Cardiac septum (tissue), 1 donor: ENCODE results near the gene MOGAT2. TPM values are rescaled to one million over a fixed set of nuclear protein-coding genes. Genes with fewer than 3 reads are reported as not detected.
"Not testable (repeated sequence)": the region's sequence is repeated elsewhere in the genome, so short reads cannot be mapped to it uniquely, and the experiment has no call there.

Experiments used
- DNase-seq: peaks from one replicate; pipeline ENCODE4 v3.0.0-alpha.2; 2020; ENCODE audit warnings: low spot score
- intact Hi-C: fragments of 100-400 bp; cut with DNase I; formaldehyde crosslinking; loops from one replicate; pipeline ENCODE4 v1.14.0; 2022
- long read RNA-seq: library from polyadenylated mRNA; unstranded; transcript quantifications from one replicate; pipeline ENCODE4 v2.0.0, GENCODE V29; 2021
- total RNA-seq: library from RNA; stranded (reverse); fragmentation: NEBNext Ultra II Directional; extraction: Animal tissue kit (Norgen Biotek cat#: 25700); gene quantifications from one replicate; pipeline ENCODE4 v1.2.1, GENCODE V29; 2021
- donor health status: DM: no; HTN: no; CAD: no.

The MOGAT2 gene
- total RNA-seq, result not detected
- long read RNA-seq, result 0 reads

DNA sequence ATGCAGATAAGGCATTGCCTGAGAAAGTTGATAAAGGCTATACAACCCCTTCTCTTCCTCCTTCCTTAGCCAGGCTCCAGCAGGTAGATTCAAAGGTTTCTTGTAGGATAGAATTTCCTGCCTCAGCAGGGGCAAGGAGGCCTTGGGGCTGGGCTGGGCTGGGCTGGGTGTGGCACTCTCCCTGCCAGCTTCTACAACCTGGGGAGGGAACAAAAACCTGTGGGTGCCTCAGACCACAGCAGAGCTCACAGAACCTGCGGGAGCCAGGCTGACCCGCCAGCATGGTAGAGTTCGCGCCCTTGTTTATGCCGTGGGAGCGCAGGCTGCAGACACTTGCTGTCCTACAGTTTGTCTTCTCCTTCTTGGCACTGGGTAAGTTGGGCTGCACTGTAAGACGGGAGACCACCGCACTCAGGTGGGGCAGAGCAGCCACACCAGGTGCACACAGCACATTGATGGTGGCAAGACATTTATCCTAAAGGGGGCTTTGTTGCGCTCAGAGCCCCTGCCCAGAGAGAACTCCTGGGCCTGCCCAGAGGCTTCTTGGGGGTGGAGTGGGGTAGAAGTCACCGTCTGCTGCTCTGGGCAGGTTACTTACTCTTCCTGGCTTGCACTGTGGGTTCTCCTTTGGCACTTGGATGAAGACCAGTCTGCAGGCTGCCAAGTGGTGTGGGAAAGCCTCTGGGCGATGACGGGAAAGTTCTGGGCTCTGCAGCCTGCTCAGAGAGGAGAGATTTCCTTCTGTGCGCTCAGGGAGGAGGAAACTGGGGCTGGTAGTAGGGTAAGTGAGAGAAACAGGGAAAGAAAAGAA, at the start of gene MOGAT2:
TSS of gene MOGAT2 (plus strand) at position 231 of the 811 bp plus-strand sequence. CDS start at position 282, 51 bp downstream.
- no peak for DNase-seq
- intact Hi-C loops, result no loop called here

DNA sequence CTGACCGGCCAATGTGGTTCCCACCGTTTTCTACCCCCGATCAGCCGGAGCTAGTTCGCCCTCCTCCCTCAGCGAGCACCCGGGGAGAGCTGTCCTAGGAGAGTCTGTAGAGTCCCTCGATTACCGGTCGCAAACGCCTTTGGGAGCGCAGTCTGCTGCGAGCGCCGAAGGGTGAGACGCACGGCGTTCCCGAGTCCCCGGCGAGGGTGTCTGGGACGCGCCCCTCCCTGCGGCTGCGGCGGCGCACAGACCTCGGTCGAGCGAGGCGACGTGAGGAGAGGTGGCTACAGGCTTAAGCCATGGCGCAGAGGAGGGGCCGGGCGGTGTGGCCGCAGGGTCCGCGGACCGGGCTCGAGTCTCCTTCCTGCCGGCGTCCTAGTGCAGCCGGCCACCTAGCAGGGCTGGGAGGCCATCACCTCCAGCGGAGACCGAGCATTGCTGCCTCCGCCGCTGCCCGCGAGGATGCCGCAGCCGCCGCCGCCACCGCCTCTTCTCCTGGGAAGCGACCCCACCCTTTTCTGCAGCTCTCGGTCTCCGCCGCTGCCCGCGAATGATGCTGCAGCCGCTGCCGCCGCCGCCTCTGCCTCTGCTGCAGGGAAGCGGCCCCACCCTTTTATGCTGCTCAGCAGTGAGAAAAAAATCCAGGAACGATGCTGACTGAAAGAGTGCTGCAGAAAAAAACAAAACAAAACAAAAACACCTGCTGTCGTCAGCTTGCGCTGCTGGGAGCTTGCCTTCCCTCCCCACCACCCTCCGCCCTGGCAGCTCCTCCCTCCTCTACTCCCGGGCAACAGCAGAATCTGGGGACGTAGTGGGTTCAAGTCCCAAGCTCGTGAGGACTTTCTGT, 49.0 kb upstream of the MOGAT2 start, which contains the start of gene MAP6:
TSS of gene MAP6 (minus strand) at position 588 of the 847 bp plus-strand sequence. CDS start 669 bp downstream, outside the sequence.
- no peak for DNase-seq
- intact Hi-C loops, result loop anchor here (5.0 kb wide), 1 partner anchor 76 kb away; no protein-coding TSS in a partner anchor

DNA sequence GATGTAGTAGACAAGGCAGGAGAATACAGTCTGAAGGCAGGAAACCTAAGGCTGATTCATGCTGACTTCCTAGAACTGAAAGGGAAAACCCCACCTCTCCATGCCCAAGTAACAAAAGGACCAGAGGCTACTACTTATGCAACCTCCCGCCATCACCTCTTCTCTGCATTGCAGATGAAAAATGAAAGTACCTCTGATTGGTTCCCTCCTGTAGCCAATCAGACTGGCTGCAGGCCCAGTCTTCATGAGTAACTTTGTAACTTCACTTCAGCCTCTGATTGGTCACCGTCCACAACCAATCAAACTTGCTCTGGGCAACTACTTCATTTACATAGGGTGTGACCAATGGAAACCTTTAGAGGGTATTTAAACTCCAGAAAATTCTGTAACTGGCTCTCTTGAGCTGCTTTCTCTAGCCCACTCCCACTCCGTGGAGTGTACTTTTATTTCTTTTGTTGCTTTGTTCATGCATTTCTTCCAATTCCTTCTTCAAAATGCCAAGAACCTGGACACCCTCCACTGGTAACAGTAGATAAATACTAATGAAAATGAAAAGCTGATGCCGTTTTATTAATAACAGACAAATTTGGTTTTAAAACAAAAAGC, 43.6 kb upstream of the MOGAT2 start:
- intact Hi-C loops, result no loop called here
- DNase-seq, result no peak

DNA sequence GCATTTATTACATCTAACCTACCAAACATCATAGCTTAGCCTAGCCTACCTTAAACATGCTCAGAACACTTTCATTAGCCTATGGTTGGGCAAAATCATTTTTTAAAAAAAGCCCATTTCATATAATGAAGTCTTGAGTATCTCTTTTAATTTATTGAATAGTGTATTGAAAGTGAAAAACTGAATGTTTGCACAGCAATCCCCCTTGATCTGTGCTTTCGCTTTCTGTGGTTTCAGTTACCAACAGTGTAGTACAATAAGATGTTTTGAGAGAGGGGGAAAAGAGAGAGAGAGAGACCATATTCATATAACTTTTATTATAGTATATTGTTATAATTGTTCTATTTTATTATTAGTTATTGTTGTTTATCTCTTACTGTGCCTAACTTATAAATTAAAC, 40.4 kb upstream of the MOGAT2 start:
- no peak for DNase-seq
- intact Hi-C loops, result no loop called here

GRCh38 chr11:75677909-75678308, 39.7 kb upstream of the MOGAT2 start:
- intact Hi-C loops, result no loop called here
- no peak for DNase-seq

DNA sequence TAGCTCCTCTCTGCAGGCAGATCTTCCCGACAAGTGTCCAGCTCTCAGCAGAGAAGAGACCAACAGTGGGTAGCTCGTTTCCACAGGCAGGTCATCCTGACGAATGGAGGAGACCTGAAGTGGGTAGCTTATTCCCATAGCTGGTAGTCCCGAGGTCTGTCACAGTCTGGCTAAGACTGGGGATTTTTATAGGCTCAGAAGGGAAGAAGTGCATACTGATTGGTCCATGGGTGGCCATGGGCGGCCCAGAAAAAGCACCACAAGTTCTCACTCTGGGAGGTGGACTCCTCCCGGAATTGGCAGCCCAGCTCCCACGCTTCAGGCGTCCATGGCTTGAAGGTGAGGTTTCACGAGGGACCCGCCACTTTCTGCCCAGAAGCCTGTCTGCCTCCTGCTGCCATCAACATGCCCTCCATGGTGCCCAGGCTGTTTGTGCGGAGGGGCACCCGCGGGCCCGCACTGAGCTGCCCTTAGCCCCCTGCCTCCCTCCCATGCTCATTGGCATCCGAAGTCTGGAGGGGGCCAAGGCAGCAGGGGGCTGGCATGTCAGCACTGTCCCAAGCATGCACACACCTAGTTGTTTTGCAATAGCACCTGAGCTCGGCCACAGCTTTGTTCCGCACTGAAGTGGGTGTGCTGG, 38.9 kb upstream of the MOGAT2 start:
- intact Hi-C loops, result no loop called here
- no peak for DNase-seq

- intact Hi-C loops, result no loop called here
- DNase-seq, result no peak
Observed at GRCh38 chr11:75679566-75679965, 38.1 kb upstream of the MOGAT2 start.

- DNase-seq, intact Hi-C loops: not testable (repeated sequence)
Observed at GRCh38 chr11:75683856-75684255, 33.8 kb upstream of the MOGAT2 start.

DNA sequence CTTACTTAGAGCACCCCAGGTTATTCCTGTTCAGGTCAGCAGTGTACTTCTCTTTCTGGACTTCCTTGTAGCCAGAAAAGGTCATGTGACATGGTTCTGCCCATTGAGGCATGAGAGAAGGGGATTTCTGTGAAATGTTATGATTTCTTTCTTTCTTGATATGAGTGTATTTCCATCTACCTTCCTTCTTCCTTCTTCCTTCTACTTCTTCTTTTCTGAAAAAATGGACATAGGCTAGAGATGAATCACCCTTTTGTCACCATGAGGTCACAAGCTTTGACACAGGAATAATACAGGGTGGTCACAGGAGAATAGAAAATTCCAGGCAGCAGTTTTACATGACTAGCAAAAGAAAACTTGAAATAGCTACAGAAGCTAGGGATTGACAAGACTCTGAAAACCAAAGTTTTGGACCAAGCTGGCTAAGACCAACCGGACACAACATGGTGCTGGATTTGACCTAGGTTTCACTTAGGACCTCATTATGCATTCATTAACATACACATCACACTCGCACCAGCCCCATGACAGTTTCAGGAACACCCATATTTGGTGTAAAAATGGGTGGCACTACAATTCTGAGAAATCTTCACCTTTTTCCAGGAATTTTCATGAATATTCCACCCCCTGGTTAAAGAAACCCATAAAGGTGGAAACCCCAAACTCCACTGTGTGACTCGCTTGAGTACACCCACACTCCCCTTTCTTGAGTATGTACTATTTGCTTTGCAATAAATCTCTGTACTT, 27.6 kb upstream of the MOGAT2 start:
- DNase-seq, result no peak
- intact Hi-C loops, result no loop called here

DNA sequence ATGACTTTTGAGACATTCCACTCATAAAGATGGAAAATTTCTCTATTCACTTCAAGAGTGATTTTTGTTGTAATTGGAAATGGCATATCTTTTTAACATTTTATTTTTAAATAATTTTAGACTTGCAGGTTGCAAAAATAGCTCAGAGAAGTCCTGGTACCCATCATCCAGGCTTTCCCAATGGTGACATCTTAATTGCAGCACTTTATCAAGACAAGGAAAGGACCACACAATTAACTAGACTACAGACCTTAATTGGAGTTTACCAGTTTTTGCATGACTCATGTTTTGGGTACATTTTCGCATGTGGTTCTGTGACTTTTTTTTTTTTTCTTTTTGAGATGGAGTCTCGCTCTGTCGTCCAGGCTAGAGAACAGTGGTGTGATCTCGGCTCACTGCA, 25.8 kb upstream of the MOGAT2 start:
- DNase-seq, result no peak
- intact Hi-C loops, result no loop called here

DNA sequence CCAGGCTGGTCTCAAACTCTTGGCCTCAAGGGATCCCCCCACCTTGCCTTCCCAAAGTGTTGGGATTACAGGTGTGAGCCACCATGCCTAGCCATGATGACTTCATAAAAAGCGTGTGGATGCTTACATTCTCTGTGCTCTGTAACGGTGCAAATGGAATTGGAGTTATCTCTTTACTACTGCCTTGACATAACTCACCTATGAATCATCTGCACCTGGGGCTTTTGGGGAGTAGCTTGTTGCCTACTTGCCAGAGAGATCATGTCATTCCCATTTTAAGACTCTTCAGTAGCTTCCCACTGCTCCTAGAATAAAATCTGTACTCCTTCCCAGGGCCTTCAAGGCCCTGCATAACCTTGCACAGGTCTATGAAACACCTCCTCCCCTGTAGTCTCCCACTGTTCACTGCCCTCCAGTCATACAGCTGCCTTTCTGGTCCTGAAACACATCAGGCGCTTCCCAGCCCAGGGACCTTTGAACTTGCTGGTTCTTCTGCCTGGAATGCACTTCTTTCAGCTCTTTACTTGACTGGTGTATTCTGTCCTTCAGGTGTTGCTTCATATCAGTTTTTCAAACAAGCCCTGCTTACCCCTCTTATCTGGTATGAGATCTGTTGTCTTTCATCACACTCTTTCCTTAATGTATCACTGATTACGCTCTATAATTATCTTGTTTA, 19.6 kb upstream of the MOGAT2 start:
- intact Hi-C loops, result no loop called here
- DNase-seq, result no peak

DNA sequence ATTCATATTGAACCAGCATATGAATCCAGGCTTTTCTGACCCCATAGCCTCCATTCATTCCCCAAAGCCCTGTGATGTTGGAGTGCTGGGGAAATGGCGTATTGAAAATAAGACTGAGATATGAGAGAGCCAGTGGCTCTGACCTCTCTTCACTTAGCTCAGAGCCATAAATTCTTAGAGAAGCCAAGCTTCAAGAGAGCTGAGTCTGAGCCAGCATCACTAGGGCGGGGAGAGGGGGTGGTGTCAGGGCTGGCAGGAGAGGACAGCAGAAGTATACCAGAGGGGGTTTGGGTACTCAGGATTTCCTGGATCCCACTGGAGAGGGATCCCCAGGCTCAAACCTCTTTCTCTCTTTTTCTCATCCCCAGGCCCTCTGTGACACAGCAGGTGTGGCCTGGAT, 16.7 kb upstream of the MOGAT2 start:
- no peak for DNase-seq
- intact Hi-C loops, result no loop called here

DNA sequence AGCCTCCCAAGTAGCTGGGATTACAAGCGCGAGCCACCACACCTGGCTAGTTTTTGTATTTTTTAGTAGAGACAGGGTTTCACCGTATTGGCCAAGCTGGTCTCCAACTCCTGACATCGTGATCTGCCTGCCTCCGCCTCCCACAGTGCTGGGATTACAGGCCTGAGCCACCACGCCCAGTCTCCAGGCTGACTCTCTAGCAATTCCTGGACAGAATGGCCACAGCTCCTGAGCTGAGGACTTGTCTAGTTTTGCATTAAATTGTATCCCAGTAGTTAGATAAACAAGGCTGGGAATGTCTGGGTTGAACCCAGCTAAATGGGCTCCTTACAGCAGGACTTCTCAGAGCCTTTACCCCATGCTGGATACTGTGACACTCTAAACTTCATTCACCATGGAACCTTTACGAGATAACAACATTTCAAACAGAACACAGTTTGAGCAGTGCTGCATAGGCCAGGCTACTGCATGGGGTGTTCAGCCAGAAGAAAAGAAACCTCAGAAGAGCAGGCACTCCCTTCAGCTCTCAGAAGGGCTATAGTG, 13.9 kb upstream of the MOGAT2 start:
- intact Hi-C loops, result no loop called here
- DNase-seq, result no peak

DNA sequence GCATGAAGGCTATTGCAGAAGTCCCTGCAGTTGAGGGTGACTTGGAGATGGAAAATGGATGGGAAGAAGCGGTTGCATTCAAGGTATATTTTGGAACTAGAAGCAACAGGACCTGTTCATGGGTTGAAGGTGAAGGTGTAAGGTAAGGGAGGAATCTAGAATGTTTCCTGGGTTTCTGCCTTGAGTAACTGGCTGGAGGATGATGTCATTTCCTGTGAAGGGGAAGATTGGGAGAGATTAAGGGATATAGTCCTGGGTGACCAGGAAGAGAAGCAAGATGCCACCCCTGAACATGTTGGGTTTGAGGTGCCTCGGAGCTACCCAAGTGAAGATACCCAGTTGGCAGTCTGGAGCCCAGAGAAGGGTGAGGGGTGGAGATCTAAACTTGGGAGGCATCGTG, 12.1 kb upstream of the MOGAT2 start:
- intact Hi-C loops, result loop anchor here (5.0 kb wide), 2 partner anchors 87 to 158 kb away; no protein-coding TSS in a partner anchor
- DNase-seq, result no peak

GRCh38 chr11:75706260-75706729, 11.3 kb upstream of the MOGAT2 start:
- intact Hi-C loops, result loop anchor here (5.0 kb wide), 2 partner anchors 86 to 159 kb away; no protein-coding TSS in a partner anchor
- DNase-seq, result peak; percentile 91

DNA sequence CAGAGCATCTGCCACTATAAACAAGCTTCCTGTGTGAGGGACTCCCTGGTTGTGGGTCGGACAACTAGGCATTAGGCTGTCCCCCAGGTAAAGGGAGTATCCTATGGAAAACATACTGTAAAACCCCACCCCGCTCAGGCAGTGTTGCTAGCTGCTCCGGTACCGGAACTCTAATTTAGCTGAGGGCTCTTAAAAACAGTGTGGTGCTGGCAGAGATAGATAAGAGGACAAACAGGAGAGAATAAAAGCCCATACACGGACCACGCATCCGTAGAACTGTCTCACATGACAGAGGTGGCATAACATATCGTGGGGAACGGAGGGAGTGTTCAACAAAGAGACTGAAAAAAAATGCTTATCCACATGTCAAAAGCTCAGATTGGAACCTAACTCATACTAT, 3.4 kb upstream of the MOGAT2 start:
- intact Hi-C loops, result no loop called here
- no peak for DNase-seq

- no peak for DNase-seq
Observed at GRCh38 chr11:75715688-75716087, 1.9 kb upstream of the MOGAT2 start.

DNA sequence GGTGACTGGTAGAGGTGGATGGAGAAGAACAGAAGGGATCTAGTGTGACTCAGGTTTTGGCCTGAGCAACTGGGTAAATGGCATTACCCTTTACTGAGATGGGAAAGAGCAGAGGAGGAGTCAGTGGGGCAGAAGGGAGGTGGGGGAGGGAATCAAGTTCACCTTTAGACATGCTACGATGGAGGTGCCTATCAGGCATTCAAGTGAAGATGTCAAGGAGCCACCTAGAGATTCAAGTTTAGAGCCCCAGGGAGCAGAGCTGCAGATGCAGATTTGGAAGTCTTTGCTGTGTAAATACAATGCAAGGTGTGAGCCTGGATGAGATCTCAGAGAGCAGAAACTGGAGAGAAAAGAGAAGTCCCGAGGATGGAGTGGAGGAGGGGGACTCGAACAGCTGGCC, 979 bp upstream of the MOGAT2 start:
- intact Hi-C loops, result no loop called here
- DNase-seq, result no peak

More at GRCh38 chr11:75715688-75716087, 1.9 kb upstream of the MOGAT2 start:
- intact Hi-C loops, result no loop called here
